Measurements from ENCODE around the gene ANKRD37.

ANKRD37 gene

DNA sequence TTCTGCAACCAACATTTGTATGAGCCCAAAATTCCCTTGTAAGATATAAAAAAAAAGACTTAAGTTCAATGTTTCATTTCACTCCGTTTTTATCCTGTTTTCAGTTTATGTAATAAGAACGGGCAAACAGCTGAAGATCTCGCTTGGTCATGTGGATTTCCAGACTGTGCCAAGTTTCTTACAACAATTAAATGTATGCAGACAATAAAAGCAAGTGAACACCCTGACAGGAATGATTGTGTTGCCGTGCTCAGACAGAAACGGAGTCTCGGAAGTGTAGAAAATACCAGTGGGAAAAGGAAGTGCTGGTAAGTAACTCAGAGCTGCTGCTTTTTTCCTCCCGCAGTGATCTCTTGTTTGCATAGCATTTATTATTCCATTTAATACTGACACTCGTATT is 2.8 kb downstream of the ANKRD37 start:
- Histone ChIP-seq H3K4me3 (ENCODE audit: low read length) (no peak overlapping the region; the same call in 1 of the 2 replicates), H3F3A (ENCODE audit: insufficient read depth, low read length) (peaks cover 56% of the 10 kb centered on the region), H3K9me3 (replicated peaks; ENCODE audit: insufficient read depth, low read length) (no peaks in the 10 kb centered on the region), H3K79me2 (ENCODE audit: low read length) (peaks cover 27% of the 10 kb centered on the region), H3K4me2 (ENCODE audit: low read depth, low read length) (peak overlapping the region; percentile 66), H3K4me1 (ENCODE audit: low read length) (peaks cover 33% of the 10 kb centered on the region), H3K9me2 (replicated peaks; ENCODE audit: insufficient read depth, low read length) (no peaks in the 10 kb centered on the region), H3K9ac (ENCODE audit: low read length) (no peak overlapping the region), H4K20me1 (ENCODE audit: insufficient read depth, low read length) (no peaks in the 10 kb centered on the region), H2AFZ (ENCODE audit: low read length) (no peak overlapping the region), H3K36me3 (replicated peaks; ENCODE audit: insufficient read depth, low read length) (peaks cover 6% of the 10 kb centered on the region; the same call in 1 of the 2 replicates), H3K27me3 (replicated peaks; ENCODE audit: insufficient read depth, low read length) (no peaks in the 10 kb centered on the region), H3K27ac (ENCODE audit: low read length) (peak overlapping the region; percentile 98; the same call in 1 of the 2 replicates)
- DNase-seq = peak; percentile 10
- TF ChIP-seq, protein P1, sequence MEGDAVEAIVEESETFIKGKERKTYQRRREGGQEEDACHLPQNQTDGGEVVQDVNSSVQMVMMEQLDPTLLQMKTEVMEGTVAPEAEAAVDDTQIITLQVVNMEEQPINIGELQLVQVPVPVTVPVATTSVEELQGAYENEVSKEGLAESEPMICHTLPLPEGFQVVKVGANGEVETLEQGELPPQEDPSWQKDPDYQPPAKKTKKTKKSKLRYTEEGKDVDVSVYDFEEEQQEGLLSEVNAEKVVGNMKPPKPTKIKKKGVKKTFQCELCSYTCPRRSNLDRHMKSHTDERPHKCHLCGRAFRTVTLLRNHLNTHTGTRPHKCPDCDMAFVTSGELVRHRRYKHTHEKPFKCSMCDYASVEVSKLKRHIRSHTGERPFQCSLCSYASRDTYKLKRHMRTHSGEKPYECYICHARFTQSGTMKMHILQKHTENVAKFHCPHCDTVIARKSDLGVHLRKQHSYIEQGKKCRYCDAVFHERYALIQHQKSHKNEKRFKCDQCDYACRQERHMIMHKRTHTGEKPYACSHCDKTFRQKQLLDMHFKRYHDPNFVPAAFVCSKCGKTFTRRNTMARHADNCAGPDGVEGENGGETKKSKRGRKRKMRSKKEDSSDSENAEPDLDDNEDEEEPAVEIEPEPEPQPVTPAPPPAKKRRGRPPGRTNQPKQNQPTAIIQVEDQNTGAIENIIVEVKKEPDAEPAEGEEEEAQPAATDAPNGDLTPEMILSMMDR (IDR thresholded peaks at IDR 0.05; ENCODE audit: low read length) = no peak
- TF ChIP-seq EZH2 (optimal IDR thresholded peaks at IDR 0.05; ENCODE audit: low read depth, low read length) (no peak), EZH2phosphoT487 (IDR thresholded peaks at IDR 0.05; ENCODE audit: low read length) (no peak)

DNA sequence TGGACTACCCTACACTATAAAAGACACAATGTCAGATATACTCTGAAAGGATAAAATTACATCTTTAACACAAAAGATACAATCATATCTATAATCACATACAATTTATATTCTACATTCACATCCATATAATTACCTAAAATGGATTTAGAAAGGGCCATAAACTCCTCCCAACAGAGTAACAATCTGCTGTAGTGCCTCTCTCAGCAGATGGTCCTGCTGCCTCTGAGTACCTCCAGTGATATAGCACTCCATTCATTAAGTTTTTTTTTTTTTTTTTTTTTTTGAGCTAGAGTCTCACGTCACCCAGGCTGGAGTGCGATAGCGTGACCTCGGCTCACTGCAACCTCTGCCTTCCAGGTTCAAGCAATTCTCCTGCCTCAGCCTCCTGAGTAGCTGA is 7.4 kb downstream of the ANKRD37 start:
- H3K27ac ChIP-seq (ENCODE audit: low read length) = no peak overlapping the region
- TF ChIP-seq EZH2phosphoT487 (IDR thresholded peaks at IDR 0.05; ENCODE audit: low read length) (no peak), EZH2 (optimal IDR thresholded peaks at IDR 0.05; ENCODE audit: low read depth, low read length) (no peak)
- TF ChIP-seq, protein P1 (IDR thresholded peaks at IDR 0.05; ENCODE audit: low read length) = no peak
- H3K27me3 ChIP-seq (replicated peaks; ENCODE audit: insufficient read depth, low read length) = no peaks in the 10 kb centered on the region
- no peak overlapping the region for H2AFZ ChIP-seq (ENCODE audit: low read length)
- no peaks in the 10 kb centered on the region for H3K9me2 ChIP-seq (replicated peaks; ENCODE audit: insufficient read depth, low read length)
- H3F3A ChIP-seq (ENCODE audit: insufficient read depth, low read length) = peaks cover 28% of the 10 kb centered on the region
- no peaks in the 10 kb centered on the region for H3K9me3 ChIP-seq (replicated peaks; ENCODE audit: insufficient read depth, low read length)
- peak; percentile 2 for DNase-seq
- H3K4me1 ChIP-seq (ENCODE audit: low read length) = peaks cover 19% of the 10 kb centered on the region
- peaks cover 11% of the 10 kb centered on the region for H3K36me3 ChIP-seq (replicated peaks; ENCODE audit: insufficient read depth, low read length)
- no peak overlapping the region for H3K4me2 ChIP-seq (ENCODE audit: low read depth, low read length)
- no peaks in the 10 kb centered on the region for H4K20me1 ChIP-seq (ENCODE audit: insufficient read depth, low read length)
- H3K4me3 ChIP-seq (ENCODE audit: low read length) = no peak overlapping the region
- no peak overlapping the region for H3K9ac ChIP-seq (ENCODE audit: low read length)
- H3K79me2 ChIP-seq (ENCODE audit: low read length) = peaks cover 23% of the 10 kb centered on the region; the same call in 1 of the 2 replicates

DNA sequence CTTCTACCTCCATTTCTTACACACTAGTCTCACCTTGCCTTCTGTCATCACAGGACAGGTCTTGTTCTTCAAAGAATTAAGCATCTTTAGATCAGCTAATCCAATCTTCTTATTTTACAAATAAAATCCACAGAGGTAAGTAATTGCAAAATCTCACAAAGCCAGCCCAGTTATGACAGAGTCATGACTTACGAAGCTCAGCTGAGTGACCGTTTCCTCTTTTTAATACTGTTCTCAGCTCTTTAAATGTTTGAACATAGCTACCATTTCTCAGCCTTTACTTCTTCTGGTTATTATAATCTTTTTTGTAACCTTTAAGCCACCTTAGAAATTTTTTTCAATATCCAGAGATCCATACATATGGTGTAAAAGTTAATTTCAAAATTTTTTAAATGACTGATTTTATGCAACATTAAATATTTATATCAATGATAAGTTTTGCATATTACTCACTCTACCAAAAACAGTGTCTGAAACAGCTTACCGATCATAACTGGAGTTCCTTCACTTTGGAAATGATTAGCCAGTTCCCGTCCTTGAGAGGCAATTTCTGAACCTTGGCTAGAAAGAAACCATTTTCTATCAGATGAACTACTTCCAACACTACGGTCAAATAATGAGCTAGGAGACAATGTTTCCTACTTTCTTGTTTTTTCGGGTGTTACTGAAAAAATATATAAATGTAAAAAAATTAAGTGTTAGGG is 8.8 kb downstream of the ANKRD37 start:
- no peaks in the 10 kb centered on the region for H4K20me1 ChIP-seq (ENCODE audit: insufficient read depth, low read length)
- peaks cover 18% of the 10 kb centered on the region for H3K79me2 ChIP-seq (ENCODE audit: low read length)
- TF ChIP-seq EZH2phosphoT487 (IDR thresholded peaks at IDR 0.05; ENCODE audit: low read length) (no peak), EZH2 (optimal IDR thresholded peaks at IDR 0.05; ENCODE audit: low read depth, low read length) (no peak)
- TF ChIP-seq, protein P1 (IDR thresholded peaks at IDR 0.05; ENCODE audit: low read length) = no peak
- DNase-seq = peak; percentile 4
- H3F3A ChIP-seq (ENCODE audit: insufficient read depth, low read length) = peaks cover 15% of the 10 kb centered on the region
- H3K4me2 ChIP-seq (ENCODE audit: low read depth, low read length) = no peak overlapping the region
- H3K9me3 ChIP-seq (replicated peaks; ENCODE audit: insufficient read depth, low read length) = no peaks in the 10 kb centered on the region
- H3K4me3 ChIP-seq (ENCODE audit: low read length) = no peak overlapping the region
- H3K9ac ChIP-seq (ENCODE audit: low read length) = no peak overlapping the region
- no peaks in the 10 kb centered on the region for H3K9me2 ChIP-seq (replicated peaks; ENCODE audit: insufficient read depth, low read length)
- no peaks in the 10 kb centered on the region for H3K27me3 ChIP-seq (replicated peaks; ENCODE audit: insufficient read depth, low read length)
- H3K27ac ChIP-seq (ENCODE audit: low read length) = no peak overlapping the region
- H2AFZ ChIP-seq (ENCODE audit: low read length) = no peak overlapping the region
- H3K36me3 ChIP-seq (replicated peaks; ENCODE audit: insufficient read depth, low read length) = peaks cover 11% of the 10 kb centered on the region
- H3K4me1 ChIP-seq (ENCODE audit: low read length) = peaks cover 10% of the 10 kb centered on the region

Measured in MM.1S (cell line).